ENCODE results near the gene PALLD. TPM values are rescaled to one million over a fixed set of nuclear protein-coding genes. Genes with fewer than 3 reads are reported as not detected.

Gene PALLD
- total RNA-seq, 5 donors from 2014 or later (not counting 1 experiment from before 2014, with no cell fraction given), result 0.56 to 1.9 (median 0.93) TPM

DNA sequence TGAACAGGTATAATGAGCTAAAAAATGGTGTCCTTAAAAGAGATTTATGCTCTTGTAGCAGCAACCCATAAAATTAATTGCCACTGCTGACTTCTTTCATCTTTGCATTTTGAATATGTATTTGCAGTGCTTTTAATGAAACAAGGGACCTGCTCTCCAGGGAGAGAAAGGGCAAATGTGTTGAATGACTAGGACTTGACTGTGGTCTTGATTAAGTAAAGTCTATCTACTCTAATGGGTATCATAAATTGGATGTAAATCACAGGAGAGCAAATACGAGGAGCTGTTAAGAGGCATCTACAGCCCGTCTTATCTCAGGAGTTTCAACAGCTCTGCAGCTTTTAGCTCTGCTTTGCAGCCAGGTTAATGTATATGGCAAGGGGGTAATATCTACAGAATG lies 216.4 kb downstream of the PALLD start:
- Mint-ChIP-seq H3K27ac (no peak overlapping the region), H3K36me3 (no peaks in the 10 kb centered on the region), H3K4me1 (peaks cover 0 to 10% (median 4%) of the 10 kb centered on the region in 3 donors), H3K9me3 (no peaks in the 10 kb centered on the region), H3K27me3 (no peaks in the 10 kb centered on the region), H3K4me3 (no peak overlapping the region)
- ChIA-PET CTCF (no interaction called here), POLR2A (interaction anchor here in 1 of 2 donors (0.5 kb wide), 1 partner anchor 432 kb away, joined by 3 read pairs; no protein-coding TSS in a partner anchor)
- no peak for ATAC-seq (replicated peaks in 1 of 4)
- Histone ChIP-seq H3K27ac (ENCODE audit: low read length) (no peak overlapping the region), H3K4me3 (ENCODE audit: control insufficient read depth in 1 of 2, extremely low read depth in 1 of 2, low read length in 1 of 2) (no peak overlapping the region), H3K36me3 (ENCODE audit: control insufficient read depth in 2 of 2, extremely low read depth in 1 of 2, insufficient read depth in 1 of 2, low read length in 1 of 2) (no peaks in the 10 kb centered on the region), H3K4me1 (ENCODE audit: control insufficient read depth in 1 of 2, extremely low read depth in 1 of 2, insufficient read depth in 2 of 2, low read length in 2 of 2) (no peaks in the 10 kb centered on the region), H3K27me3 (replicated peaks in 1 of 2; ENCODE audit: control insufficient read depth in 2 of 2, extremely low read depth in 1 of 2, insufficient read depth in 2 of 2, low read length in 1 of 2) (no peaks in the 10 kb centered on the region), H3K9me3 (no peaks in the 10 kb centered on the region)
- DNase-seq, result no peak
- WGBS (ENCODE audit: insufficient coverage), result no CpG with 5 or more reads among the region's 2 CpGs

DNA sequence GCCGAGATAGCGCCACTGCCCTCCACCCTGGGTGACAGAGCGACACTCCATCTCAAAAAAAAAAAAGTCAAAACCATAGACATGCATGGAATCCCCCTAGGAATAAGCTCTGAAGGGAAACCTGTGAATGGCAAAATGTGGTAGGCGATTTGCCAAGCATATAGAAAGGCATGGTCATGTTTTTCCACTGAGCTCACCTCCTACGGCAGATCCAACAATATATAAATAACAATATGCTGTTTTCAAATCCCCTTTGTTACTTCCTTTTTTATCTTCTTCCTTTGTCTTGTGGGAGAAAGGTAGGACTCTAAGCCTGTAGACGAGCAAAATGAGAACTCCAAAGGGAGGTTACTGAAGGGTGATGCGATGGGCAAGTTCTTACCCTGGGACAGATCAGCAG lies 219.0 kb downstream of the PALLD start:
- WGBS (ENCODE audit: insufficient coverage), result 67% methylated on average over 2 of the region's 7 CpGs
- H3K4me3 Mint-ChIP-seq, result no peak overlapping the region
- CTCF ChIA-PET, result no interaction called here
- peaks cover 0 to 5% (median 0%) of the 10 kb centered on the region in 3 donors for H3K9me3 Mint-ChIP-seq
- no peaks in the 10 kb centered on the region for H3K36me3 Mint-ChIP-seq
- H3K4me1 Mint-ChIP-seq, result peaks cover 0 to 10% (median 2%) of the 10 kb centered on the region in 3 donors
- DNase-seq (no peak), ATAC-seq (replicated peaks in 1 of 4) (no peak)
- H3K27ac Mint-ChIP-seq, result no peak overlapping the region
- peaks cover 0 to 5% of the 10 kb centered on the region in 2 donors for H3K27me3 Mint-ChIP-seq
- Histone ChIP-seq H3K4me3 (ENCODE audit: control insufficient read depth in 1 of 2, extremely low read depth in 1 of 2, low read length in 1 of 2) (no peak overlapping the region), H3K36me3 (ENCODE audit: control insufficient read depth in 2 of 2, extremely low read depth in 1 of 2, insufficient read depth in 1 of 2, low read length in 1 of 2) (no peaks in the 10 kb centered on the region), H3K9me3 (no peaks in the 10 kb centered on the region), H3K27ac (ENCODE audit: low read length) (no peak overlapping the region), H3K4me1 (ENCODE audit: control insufficient read depth in 1 of 2, extremely low read depth in 1 of 2, insufficient read depth in 2 of 2, low read length in 2 of 2) (no peaks in the 10 kb centered on the region), H3K27me3 (replicated peaks in 1 of 2; ENCODE audit: control insufficient read depth in 2 of 2, extremely low read depth in 1 of 2, insufficient read depth in 2 of 2, low read length in 1 of 2) (no peaks in the 10 kb centered on the region)
- POLR2A ChIA-PET, result interaction anchor here in 1 of 2 donors (0.7 kb wide), 1 partner anchor 206 kb away, joined by 3 read pairs; no protein-coding TSS in a partner anchor

DNA sequence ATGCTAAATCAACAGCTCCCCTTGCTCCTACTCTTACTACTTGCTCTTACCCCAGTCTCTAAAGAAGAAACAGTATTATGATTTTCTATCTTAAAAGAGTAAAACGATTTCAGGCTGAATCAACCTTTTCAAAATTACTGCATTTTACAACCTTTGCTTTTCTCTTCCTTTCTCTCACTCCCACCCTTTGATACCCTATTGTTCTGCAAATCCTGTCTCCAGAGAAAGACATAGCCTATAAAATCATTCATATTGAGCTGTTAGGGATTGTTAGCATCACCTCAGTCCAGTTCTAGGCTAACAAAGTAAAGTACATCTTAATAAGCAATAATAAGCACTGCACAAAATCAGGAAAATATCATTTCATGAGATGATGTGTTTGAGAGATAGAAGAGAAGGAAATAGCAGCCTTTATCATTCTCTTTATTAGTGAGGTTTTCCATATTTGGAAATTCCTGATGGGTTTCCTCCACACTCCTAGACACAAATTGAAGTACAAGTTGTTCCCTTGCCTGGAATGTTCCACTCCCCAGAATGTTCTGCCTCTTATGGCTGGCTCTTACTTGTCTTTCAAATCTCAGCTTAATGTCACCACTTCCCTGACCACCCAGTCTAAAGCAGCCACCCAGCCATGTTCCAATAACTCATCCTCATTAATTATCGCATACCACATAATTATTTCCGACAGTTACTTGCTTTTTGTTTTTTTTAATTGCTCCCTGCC lies 219.7 kb downstream of the PALLD start:
- Histone ChIP-seq H3K36me3 (ENCODE audit: control insufficient read depth in 2 of 2, extremely low read depth in 1 of 2, insufficient read depth in 1 of 2, low read length in 1 of 2) (no peaks in the 10 kb centered on the region), H3K27ac (ENCODE audit: low read length) (no peak overlapping the region), H3K4me1 (ENCODE audit: control insufficient read depth in 1 of 2, extremely low read depth in 1 of 2, insufficient read depth in 2 of 2, low read length in 2 of 2) (no peaks in the 10 kb centered on the region), H3K27me3 (replicated peaks in 1 of 2; ENCODE audit: control insufficient read depth in 2 of 2, extremely low read depth in 1 of 2, insufficient read depth in 2 of 2, low read length in 1 of 2) (no peaks in the 10 kb centered on the region), H3K9me3 (no peaks in the 10 kb centered on the region), H3K4me3 (ENCODE audit: control insufficient read depth in 1 of 2, extremely low read depth in 1 of 2, low read length in 1 of 2) (no peak overlapping the region)
- Mint-ChIP-seq H3K36me3 (no peaks in the 10 kb centered on the region), H3K9me3 (peaks cover 0 to 5% (median 0%) of the 10 kb centered on the region in 3 donors), H3K27me3 (peaks cover 0 to 5% of the 10 kb centered on the region in 2 donors), H3K27ac (no peak overlapping the region), H3K4me1 (peaks cover 0 to 5% (median under 1%) of the 10 kb centered on the region in 3 donors), H3K4me3 (no peak overlapping the region)
- DNase-seq (no peak), ATAC-seq (replicated peaks in 1 of 4) (no peak)
- CTCF ChIA-PET, result no interaction called here
- POLR2A ChIA-PET, result no interaction called here
- 90% methylated on average over 2 of the region's 3 CpGs for WGBS (ENCODE audit: insufficient coverage)

DNA sequence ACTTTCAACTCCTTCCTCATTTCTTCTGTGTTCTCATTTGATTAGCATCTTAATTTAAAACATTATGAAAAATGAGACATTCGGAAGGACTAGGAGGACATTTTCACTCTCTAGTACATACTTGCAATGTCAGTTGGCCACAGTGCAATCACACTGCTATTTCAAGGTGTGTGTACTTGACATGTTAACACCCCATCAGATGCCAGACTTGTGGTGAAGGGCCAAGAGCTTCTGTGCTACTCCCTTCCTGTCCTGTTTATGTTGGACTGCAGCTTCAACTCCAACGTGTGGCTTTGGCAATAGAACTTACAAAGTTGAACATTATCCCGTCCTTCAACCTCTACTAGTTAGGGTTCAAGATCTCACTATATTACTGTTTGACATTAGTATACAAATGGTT lies 221.0 kb downstream of the PALLD start:
- H3K36me3 Mint-ChIP-seq, result no peaks in the 10 kb centered on the region
- H3K4me1 Mint-ChIP-seq, result peaks cover 0 to 8% (median 5%) of the 10 kb centered on the region in 3 donors

DNA sequence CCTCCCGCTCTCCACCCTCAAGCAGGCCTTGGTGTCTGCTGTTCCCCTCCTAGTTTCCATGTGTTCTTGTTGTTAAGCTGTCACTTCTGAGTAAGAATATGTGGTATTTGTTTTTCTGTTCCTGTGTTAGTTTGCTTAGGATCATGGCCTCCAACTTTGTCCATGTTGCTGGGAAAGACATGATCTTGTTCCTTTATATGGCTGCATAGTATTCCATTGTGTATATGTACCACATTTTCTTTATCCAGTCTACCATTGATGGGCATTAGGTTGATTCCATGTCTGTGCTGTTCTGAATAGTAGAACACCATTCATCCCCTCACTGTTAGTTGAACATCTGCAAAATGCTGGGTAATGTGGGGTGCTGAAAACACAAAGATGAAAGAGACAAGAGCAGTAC lies 222.9 kb downstream of the PALLD start:
- Histone ChIP-seq H3K4me1 (ENCODE audit: control insufficient read depth in 1 of 2, extremely low read depth in 1 of 2, insufficient read depth in 2 of 2, low read length in 2 of 2) (peaks cover 0 to 6% of the 10 kb centered on the region in 2 experiments), H3K9me3 (no peaks in the 10 kb centered on the region), H3K27ac (ENCODE audit: low read length) (no peak overlapping the region), H3K27me3 (replicated peaks in 1 of 2; ENCODE audit: control insufficient read depth in 2 of 2, extremely low read depth in 1 of 2, insufficient read depth in 2 of 2, low read length in 1 of 2) (no peaks in the 10 kb centered on the region), H3K4me3 (ENCODE audit: control insufficient read depth in 1 of 2, extremely low read depth in 1 of 2, low read length in 1 of 2) (no peak overlapping the region), H3K36me3 (ENCODE audit: control insufficient read depth in 2 of 2, extremely low read depth in 1 of 2, insufficient read depth in 1 of 2, low read length in 1 of 2) (no peaks in the 10 kb centered on the region)
- ChIA-PET POLR2A (no interaction called here), CTCF (no interaction called here)
- WGBS (ENCODE audit: insufficient coverage), result no CpG with 5 or more reads among the region's 1 CpG
- Mint-ChIP-seq H3K4me3 (no peak overlapping the region), H3K36me3 (no peaks in the 10 kb centered on the region), H3K27ac (no peak overlapping the region), H3K4me1 (peaks cover 0 to 16% (median 10%) of the 10 kb centered on the region in 3 donors), H3K27me3 (peaks cover 0 to 5% of the 10 kb centered on the region in 2 donors), H3K9me3 (peaks cover 0 to 5% (median 0%) of the 10 kb centered on the region in 3 donors)
- ATAC-seq (replicated peaks in 1 of 4) (no peak), DNase-seq (no peak)

More for the DNA sequence above, 221.0 kb downstream of the PALLD start:
- no CpG with 5 or more reads among the region's 3 CpGs for WGBS (ENCODE audit: insufficient coverage)
- Mint-ChIP-seq H3K27me3 (peaks cover 0 to 5% of the 10 kb centered on the region in 2 donors), H3K9me3 (peaks cover 0 to 5% (median 0%) of the 10 kb centered on the region in 3 donors), H3K27ac (no peak overlapping the region), H3K4me3 (no peak overlapping the region)
- ATAC-seq (replicated peaks in 1 of 4), result no peak
- ChIA-PET CTCF (no interaction called here), POLR2A (no interaction called here)
- Histone ChIP-seq H3K4me1 (ENCODE audit: control insufficient read depth in 1 of 2, extremely low read depth in 1 of 2, insufficient read depth in 2 of 2, low read length in 2 of 2) (peaks cover 0 to under 1% of the 10 kb centered on the region in 2 experiments), H3K27me3 (replicated peaks in 1 of 2; ENCODE audit: control insufficient read depth in 2 of 2, extremely low read depth in 1 of 2, insufficient read depth in 2 of 2, low read length in 1 of 2) (no peaks in the 10 kb centered on the region), H3K36me3 (ENCODE audit: control insufficient read depth in 2 of 2, extremely low read depth in 1 of 2, insufficient read depth in 1 of 2, low read length in 1 of 2) (no peaks in the 10 kb centered on the region), H3K9me3 (no peaks in the 10 kb centered on the region), H3K4me3 (ENCODE audit: control insufficient read depth in 1 of 2, extremely low read depth in 1 of 2, low read length in 1 of 2) (no peak overlapping the region), H3K27ac (ENCODE audit: low read length) (no peak overlapping the region)
- no peak for DNase-seq

DNA sequence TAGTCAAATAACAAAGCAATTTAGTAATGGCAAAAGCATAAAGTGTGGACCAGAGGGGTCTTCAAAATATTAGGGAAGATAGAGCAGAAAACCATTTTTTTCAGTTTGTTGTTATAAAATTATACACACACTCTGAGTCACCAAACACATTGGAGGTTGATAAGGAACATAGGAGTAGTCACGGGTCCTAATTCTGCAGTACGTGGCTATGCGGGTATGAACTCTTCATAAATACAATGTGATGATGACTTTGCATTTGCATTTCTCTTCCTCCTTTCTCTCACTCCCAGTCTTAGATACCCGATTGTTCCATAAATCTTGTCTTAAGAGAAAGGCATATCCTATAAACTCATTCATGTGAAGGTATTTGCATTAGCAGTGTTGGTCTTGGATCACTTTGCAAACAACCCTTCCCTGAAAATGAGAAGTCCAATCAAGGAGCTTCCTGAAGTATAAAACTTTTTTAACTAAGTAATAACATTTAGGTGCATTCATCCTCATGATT lies 223.6 kb downstream of the PALLD start:
- POLR2A ChIA-PET, result no interaction called here

More for the DNA sequence above, 223.6 kb downstream of the PALLD start:
- H3K9me3 Mint-ChIP-seq, result peaks cover 0 to 5% (median 0%) of the 10 kb centered on the region in 3 donors
- peaks cover 0 to 16% (median 10%) of the 10 kb centered on the region in 3 donors for H3K4me1 Mint-ChIP-seq
- no peaks in the 10 kb centered on the region for H3K36me3 ChIP-seq (ENCODE audit: control insufficient read depth in 2 of 2, extremely low read depth in 1 of 2, insufficient read depth in 1 of 2, low read length in 1 of 2)
- no CpG with 5 or more reads among the region's 4 CpGs for WGBS (ENCODE audit: insufficient coverage)
- H3K27me3 Mint-ChIP-seq, result peaks cover 0 to 5% of the 10 kb centered on the region in 2 donors
- H3K27ac ChIP-seq (ENCODE audit: low read length), result no peak overlapping the region
- H3K27me3 ChIP-seq (replicated peaks in 1 of 2; ENCODE audit: control insufficient read depth in 2 of 2, extremely low read depth in 1 of 2, insufficient read depth in 2 of 2, low read length in 1 of 2), result no peaks in the 10 kb centered on the region
- no peak overlapping the region for H3K4me3 Mint-ChIP-seq
- DNase-seq, result no peak
- peaks cover 0 to 6% of the 10 kb centered on the region in 2 experiments for H3K4me1 ChIP-seq (ENCODE audit: control insufficient read depth in 1 of 2, extremely low read depth in 1 of 2, insufficient read depth in 2 of 2, low read length in 2 of 2)
- ATAC-seq (replicated peaks in 1 of 4), result no peak
- H3K4me3 ChIP-seq (ENCODE audit: control insufficient read depth in 1 of 2, extremely low read depth in 1 of 2, low read length in 1 of 2), result no peak overlapping the region
- H3K36me3 Mint-ChIP-seq, result no peaks in the 10 kb centered on the region
- H3K9me3 ChIP-seq, result no peaks in the 10 kb centered on the region
- no peak overlapping the region for H3K27ac Mint-ChIP-seq
- CTCF ChIA-PET, result no interaction called here
